Measurements from ENCODE around the gene ARHGEF17. TPM values are rescaled to one million over a fixed set of nuclear protein-coding genes. Genes with fewer than 3 reads are reported as not detected.

Gene ARHGEF17
- total RNA-seq, 1 donor from 2014 or later: 19.2 TPM

DNA sequence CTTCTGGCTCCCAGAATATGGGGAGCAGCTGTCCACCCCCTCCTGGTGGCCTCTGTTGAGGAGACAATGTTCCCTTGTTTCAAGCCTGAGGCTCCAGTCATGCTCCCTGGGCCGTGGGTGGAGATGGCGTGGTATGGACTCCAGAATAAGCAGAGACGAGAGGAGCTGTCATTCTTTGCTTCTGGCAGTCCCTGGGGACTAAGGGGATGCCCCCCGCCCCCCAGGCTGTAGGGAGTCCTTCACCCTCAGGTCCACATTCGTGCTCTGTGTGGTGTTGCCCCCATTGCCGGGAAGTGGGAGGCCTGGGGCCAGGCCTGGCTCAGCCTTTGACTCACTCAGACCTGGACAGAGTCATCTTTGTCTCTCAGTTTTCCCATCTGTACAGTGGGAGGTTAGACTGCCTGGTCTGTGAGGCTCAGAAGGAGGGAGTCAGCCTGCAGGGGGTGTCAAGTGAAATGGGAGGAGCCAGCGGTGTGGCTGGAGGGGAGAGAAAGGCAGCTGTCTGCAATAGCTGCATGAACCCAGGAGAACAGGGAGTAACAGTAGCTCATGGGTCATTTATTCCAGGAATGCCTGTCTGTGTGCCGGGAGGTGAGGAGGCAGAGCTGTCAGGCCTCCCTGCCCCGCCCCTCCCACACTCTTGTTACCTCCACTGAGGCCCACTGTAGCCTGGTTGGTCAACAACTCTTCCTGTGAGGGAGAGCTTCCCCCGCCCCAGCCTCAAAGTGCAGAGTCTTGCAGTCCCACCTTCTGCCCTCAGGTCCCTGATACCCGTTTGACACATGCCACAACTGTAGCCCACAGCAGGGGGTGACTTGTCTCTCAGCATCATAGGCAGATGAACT, 6.3 kb downstream of the ARHGEF17 start:
- DNase-seq: peak; percentile 54

DNA sequence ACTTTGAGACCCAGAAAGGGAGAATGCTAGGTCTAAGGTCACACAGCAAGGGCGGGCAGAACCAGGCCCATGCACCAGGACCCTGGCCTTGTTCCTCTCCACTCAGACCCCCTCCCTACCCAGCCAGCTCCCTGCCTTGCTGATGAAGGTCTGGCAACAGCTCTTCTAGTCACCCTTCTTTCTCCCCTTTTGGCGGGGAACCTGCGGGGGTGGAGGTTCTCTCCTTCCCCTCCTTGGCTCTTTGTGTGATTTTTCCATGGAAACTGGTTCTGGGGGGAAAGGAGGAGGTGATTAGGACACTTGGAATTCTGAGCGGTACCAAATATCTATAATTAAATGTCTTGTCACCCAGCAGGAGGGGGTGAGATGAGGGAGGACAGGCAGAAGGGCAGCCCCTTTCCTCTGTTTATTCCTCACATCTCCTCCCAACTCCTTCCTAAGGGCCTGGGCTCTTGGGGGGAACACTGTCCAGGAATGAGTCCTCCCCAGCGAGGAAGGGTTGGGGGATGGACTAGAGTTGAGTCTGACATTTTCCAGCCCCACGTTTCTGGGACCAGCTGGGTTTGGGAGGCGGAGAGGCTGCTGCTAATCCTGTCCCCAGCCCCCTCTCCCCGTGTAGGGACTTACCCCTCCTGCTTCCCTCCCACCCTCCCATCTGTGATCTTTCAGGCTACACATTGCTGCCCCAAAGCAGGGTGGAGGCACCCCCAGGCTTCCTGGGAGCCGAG, 7.4 kb downstream of the ARHGEF17 start:
- no peak for DNase-seq

DNA sequence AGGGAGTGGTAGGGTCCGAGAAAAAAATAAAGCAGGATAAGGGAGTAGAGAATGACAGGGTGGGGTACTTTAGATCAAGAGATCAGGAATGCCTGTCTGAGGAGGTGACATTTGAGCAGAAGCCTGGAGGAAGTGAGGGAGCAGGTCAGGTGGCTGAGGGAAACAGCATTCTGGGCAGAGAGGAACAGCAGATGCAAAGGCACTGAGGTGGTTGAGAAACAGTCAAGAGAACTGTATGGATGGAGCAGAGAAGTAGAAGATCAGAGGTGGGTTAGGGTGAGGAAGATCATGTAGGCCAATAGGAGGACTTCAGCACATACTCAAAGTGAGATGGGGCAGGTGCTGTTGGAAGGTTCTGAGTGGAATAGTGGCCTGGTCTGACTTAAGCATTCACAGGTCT, 8.3 kb downstream of the ARHGEF17 start:
- no peak for DNase-seq

DNA sequence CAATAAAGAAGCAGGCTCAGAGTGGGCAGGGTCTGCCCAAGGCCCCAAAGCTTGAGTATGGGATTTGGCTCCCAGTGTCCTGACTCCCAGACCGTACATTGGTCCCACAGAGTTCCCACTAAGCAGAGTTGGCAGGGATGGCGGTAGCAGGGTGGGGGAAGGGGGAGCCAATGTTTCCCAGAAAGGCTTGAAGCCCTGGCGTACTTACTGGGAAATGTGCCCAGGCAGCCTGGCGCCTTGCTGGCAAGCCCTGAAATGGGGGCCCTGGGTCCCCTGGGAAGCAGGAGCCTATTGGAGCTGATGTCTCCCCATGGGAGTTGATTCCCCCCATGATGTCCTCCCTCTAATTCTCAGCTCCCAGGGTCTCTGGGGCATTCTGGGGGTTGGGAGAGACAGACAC, 9.3 kb downstream of the ARHGEF17 start:
- peak; percentile 47 for DNase-seq

DNA sequence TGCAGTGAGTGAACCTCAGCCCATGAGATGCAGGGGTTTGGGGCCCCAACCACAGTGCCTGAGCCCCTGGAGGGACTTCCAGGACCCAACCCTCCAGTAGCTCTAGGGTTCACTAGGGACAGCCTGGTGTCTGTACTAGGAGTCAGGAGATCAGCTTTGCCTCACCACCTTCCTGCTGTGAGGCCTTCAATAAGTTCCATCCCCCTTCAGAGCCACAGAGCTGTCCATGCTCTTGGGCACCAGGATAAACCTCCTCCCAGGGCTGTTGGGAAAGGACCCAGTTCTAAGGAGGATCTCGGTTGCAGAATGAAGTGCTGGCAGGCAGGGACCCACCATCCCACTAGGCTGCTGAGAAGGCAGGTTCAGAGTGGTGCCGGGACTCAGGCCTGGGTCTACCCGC, 9.7 kb downstream of the ARHGEF17 start:
- DNase-seq: no peak

DNA sequence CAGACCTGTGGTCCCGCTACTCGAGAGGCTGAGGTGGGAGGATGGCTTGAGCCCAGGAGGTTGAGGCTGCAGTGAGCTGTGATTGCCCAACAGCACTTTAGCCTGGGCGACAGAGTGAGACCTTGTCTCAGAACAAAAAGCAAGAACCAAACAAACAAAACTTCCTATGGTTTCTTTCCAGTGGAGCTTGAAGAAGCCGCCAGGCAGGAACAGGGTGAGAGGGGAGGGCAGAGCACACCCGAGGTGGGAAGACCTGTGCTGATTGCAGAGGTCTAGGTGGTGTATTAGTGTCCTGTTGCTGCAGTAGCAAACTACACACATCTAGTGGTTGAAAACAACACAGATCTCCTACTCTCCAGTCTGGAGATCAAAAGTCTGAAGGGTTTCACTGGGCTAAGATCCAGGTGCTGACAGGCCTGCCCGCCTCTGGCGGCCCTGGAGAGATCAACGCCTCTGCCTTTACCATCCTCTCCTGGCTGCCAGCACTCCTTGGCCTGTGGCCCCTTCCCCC, 10.5 kb downstream of the ARHGEF17 start:
- DNase-seq: no peak

DNA sequence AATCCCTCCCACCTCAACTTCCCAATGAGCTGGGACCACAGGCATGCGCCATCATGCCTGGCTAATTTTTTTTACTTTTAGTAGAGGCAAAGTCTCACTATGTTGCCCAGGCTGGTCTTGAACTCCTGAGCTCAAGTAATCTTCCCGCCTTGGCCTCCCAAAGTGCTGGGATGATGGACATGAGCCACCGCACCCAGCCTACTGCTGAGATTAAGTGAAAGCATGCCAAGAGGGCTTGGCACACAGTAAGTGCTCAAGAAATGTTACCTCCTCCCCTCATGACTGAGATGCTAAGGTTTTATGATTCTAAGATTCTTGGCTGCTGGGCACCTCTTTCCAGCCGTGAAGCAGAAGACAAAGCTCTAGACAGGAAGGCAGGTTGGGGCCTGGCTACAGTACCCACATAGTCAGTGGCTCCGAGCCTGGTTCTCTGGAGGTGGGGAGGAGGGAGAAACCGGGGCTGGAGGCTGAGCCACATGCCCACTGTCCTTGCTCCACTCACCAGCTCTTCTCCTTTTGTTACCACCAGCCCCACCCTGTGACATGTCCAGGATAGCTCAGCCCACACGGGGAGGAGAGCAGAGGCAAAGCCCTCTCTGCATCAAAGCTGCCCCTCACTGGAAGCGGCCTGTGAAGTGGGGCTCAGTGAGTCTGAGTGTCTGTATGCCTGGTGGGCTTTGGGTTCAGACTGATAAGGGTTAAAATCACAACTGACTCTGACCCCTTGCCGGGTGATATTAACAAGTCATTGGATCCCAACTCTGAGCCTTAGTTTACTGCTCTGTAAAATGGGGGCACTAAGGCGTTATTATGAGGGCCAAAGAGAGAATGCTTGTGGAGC, 12.9 kb downstream of the ARHGEF17 start:
- DNase-seq: no peak

DNA sequence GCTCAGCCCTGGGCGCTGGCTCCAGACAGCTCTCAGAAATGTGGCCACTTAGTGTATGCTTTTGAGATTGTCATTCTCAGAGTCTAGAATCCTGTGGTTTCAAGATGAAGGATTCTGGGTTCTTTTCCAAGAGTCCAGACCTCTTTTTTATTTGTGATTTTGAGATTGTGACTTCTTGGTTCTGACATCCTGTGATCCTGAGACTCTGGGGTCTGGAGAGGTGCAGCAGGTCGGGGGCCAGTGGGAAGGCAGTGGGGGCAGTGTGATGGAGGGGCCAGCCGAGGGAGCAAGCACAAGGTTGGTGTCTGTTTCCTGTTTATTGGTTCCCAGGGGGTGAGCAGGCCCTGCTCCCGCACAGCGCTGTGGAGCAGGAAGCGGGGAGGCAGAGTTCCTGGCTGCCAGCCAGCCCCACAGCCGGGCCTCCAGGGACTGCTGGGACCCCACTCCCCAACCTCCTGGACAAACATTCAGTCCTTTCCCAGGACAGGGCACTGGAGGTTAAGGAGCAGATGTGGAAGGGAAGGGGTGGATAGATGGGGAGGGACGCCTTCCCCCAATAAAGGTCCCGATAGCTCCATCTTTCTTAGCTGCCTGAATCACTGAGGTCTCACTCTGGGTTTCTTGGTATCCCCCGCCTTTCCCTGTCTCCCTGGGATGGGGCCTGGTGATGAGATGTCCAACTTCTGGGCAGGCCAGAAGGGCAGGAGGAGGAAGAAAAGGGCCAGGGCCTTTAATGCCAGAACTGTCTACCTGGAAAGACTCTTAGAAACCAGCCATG, 13.7 kb downstream of the ARHGEF17 start:
- no peak for DNase-seq

DNA sequence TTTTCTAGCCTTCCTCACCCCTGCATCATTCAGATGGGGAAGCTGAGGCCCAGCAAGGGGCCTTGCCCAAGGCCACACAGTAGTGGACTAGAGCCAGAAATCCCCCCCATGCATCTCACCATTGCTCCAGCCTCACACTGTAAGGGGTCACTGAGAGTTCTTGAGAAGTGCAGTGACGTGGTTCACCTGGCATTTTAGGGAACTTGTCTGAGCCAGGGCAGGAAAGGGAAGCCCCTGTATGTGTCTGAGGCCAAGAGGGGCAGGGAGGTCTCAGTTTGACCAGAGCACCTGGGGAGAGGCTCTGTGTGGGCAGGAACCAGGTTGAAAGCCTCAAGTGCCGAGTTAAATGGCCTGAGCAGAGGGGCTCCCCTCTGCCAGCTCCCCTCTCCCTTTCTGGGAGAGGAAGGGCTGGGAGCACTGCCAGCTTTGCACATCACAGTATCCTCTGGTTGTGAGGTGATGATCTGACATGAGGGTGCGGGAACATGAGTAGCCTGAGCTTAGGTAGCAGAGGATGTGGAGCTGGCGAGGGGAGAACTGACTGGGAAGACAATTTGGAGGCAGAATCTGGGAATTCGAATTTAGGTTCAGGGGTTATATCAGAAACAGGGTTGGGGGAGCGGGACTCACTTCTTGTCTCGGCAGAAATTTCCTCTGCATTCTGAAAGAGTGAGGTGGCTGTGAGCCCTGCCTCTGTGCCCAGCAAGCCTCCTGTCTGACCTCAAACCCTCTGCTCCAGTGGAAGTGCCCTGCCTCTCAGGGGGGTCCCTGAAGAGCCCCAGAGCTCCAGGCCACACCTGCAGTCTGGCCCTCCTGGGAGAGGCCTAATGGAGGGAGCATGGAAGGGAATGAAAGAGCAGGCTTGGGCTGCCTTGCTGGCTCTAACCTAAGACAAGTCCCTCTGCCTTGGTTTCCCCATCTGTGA, 14.6 kb downstream of the ARHGEF17 start:
- DNase-seq: no peak

DNA sequence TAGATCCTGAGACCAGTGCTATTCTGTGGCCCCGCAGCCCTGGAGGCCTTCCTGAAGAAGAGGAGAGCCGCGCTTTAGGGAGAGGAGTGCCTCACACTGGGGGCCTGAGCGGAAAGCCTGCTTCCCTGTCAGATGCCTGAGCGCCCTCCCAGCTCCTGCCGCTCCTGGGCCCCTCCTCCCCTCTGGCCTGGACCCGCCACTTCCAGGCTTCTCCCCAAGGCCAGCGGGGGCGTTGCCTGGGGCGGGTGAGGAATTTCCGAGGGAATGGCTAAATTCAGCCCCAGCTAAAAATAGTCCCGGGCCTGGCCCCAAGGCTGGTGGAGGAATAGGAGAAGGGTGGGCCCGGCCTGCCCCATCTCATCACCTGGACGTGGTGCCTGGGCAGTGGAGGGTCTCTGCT, 15.4 kb downstream of the ARHGEF17 start:
- no peak for DNase-seq

DNA sequence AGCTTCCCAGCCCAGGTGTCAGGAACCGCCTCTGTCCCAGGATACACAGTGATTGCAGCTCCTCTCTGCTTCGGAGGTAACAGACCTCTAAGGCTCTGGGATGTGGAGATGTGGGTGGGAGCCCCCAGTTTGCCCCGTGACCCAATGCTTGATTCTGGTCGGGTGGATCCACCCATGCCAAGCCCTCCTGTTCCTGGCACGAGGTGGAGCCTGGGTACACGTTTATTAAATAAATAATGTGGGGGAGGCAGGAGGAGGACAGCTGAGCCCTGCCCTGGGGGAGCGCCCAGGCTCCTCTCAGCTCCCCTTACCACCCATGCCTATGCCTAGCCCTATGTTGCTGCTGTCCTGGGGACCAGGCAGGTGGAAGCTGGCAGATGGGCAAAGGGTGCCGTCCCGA, 16.0 kb downstream of the ARHGEF17 start:
- no peak for DNase-seq

DNA sequence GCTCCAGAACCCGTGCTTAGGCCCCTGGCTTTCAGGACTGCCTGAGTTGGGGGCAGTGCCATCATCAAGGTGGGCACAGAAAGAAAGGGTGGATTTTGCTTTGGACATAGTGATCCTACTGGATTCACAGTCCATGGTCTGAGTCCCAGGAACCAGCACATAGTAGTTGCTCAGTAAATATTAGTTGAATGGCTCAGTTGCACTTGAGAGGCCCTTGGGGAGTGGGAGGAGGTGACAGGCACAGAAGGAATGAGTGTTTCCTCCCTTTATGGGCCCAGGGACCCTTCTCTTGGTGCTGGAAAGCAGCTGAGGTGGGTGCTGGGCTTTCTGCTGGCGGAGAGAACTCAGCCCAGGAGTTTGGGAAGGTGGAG, 16.6 kb downstream of the ARHGEF17 start:
- DNase-seq: no peak

DNA sequence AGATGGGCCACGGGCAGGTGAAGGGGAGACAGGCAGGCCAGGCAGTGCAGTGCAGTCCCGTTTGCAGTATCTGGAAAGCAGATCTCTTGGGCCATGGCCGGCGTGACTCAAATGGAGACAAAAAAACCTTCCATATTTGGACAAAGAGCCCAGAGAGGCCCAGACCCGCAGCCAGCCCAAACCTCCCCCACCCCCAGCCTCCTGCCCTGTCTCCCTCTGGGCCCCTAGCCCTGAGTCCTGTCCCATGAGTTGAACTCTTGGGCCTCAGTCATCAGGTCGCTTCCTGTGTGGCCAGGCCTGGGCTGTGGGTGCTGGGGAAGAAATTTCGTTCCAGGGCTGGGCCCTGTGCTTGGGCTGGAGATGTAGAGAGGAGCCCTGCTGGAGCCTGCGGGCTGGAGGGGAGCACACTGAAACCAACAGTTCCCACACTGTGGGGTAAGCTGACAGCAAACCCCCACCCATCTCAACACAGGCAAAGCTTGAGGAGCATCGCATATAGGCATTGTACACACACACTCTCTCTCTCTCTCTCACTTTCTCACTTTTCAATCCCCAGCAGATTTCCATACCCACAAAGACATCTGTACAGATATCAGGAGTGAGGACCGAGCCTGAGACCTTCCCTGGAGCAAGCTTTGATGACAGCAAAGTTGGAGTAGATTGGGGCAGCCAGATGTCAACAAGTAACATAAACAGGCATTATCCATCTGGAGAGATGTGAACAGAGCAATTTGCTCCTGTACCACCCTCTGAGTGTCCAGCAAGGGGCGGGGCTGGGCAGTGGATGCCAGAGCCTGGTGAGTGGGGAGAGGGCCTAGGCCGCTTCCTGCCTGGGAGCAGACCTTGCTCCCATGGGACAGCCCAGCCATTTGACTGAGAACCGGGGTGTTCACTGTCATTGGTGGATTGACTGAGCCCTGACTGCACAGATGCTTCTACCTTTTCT, 17.2 kb downstream of the ARHGEF17 start:
- no peak for DNase-seq

DNA sequence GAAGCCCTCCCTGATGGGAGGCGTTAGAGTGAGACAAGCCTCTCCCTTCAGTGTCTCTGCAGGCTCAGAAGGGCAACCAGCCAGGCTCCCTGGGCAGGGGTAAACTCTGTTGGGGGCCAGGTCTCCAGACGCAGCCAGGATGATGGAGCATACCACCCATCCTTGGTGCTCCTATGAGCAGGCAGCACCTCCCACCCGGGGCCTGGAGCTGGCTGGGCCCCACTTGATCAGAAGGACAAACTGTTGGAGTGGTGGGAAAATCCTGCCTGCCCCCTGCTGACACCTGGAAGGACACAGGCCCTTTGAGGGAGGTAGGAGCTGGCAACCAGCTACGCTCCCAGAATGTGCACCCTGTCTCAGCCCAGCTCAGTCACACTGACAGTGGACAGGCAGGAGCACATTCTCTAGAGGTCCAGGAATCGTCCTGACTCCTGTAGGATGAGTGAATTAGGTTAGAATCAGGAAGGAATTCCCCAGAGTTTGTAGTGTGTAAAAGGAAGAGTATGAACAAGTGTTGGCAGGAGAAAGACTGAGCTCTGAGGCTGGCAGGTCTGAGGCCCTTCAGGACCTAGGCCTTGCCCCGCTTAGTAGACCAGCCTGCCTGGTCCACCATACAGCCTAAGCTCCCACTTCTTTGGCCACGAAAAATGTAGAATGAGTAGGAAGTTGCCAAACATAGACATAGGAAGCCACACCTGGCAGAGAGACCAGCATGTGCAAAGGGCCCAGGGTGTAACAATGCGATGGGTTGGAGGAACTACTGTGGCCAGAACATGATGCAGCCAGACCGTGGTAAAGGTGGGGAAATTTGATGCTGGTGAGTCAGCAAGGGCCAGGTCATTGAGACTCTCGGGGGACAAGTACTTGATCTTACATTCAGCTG, 19.1 kb downstream of the ARHGEF17 start:
- no peak for DNase-seq

DNA sequence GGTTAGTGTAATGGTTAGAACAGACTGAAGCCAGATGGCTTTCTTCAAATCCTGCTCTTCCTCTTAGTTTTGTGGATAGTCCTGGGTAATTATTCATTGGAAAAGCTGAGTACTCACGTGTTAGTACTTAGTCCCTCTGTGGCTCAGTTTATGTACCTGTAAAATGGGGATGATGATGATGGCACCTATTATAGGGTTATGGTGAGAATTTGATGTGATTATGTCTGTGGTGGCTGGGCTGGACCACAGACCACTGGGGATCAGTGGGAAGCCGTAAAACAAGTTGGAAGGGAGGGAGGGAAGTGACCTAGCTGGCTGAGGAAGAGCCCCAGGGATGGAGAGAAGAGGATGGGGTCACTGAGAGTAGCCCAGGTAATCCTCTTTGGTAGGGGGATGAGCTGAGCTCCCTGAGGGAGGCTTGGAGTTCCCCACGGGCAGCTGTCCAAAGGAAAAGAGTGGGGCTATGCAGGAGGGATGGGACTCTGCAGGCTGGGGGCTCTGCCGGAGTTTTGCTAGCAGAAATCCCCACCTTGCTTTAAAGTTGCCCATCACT, 19.8 kb downstream of the ARHGEF17 start:
- no peak for DNase-seq

DNA sequence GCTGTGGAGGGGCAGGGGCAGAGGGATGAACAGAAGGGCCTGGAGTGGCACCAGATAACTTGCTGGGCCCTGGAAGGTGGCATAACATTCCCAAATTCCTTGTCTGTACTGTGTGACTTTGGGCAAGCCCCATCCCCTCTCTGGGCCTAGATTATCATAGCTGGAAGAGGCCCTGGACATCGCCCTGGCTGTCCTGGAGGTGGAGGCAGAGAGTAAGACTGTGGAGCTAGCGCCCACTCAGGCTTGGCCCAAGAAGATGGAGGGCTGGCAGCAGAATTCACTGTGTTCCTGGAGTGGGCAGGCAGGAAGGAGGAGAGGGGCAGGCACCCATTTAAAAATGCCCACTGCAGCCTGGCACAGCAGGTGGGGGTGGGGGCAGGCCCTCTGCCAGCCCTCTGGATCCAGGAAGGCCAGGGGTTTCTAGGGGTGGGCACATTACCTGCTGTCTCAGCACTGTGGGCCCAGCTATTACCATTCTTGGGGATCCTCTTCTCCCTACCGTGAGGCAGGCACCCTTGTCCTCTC, 22.6 kb downstream of the ARHGEF17 start:
- no peak for DNase-seq

DNA sequence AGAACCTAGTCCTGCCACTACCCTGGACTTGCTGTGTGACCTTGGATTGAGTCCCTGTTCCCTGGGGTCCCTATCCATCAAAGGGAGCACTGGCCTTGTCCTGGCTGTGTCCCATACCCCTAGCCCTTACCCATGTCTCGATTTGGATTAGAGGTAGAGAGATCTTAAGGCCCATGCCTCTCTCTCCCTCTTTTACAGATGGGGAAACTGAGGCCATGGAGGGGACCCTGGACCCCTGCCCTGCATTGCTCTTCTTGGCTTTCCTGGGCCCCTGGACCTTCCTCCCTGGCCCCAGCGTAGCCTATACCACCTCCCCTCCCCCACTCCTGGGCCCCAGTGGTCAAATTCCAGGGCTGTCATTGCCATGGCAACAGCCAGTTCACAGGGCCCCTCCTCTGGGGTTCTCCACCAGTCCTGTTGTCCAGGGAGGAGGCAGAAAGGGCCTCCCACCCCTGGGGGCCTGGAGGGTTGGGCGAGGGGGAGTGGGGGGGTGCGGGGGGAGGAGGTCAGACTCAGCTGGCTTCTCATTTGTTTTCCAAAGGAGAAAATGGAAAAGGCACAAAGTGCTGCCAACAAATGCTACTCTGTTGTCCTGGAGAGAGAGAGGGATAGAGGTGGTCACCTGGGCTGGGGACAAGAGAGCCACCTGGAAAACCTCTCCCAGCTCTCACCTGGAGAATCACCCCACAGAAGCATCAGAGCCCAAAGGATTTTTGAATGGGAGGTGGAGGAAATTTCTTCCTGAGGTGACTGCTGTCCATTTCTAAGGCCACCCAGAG, 23.3 kb downstream of the ARHGEF17 start:
- no peak for DNase-seq
